Memory B cell (primary cell): ENCODE measurements around the gene CORIN.
"Not testable (repeated sequence)": the region's sequence is repeated elsewhere in the genome, so short reads cannot be mapped to it uniquely, and the experiment has no call there.

Experiments used
- ATAC-seq: fragments of 150-1000 bp; cut with Tn5 transposase; 2 replicates; pipeline ENCODE4 v1.10.0; 2021; ENCODE audit warnings: low read depth, mild to moderate bottlenecking, moderate library complexity
- DNase-seq, 2 donors: peaks; one replicate each; pipeline ENCODE4 v3.0.0; 2022; ENCODE audit warnings: low spot score in 2 of 2
- H3K27ac Mint-ChIP-seq: one replicate; pipeline ENCODE4 v1.8.0; 2022; ENCODE audit warnings: mild to moderate bottlenecking, moderate library complexity, mixed read lengths
- H3K27me3 Mint-ChIP-seq: one replicate; pipeline ENCODE4 v1.8.0; 2022; ENCODE audit warnings: mixed read lengths
- H3K36me3 Mint-ChIP-seq: one replicate; pipeline ENCODE4 v1.8.0; 2022; ENCODE audit warnings: mild to moderate bottlenecking, mixed read lengths
- H3K4me1 Mint-ChIP-seq: one replicate; pipeline ENCODE4 v1.8.0; 2022; ENCODE audit warnings: mixed read lengths
- H3K4me3 Mint-ChIP-seq: one replicate; pipeline ENCODE4 v1.8.0; 2022; ENCODE audit warnings: mild to moderate bottlenecking, moderate library complexity, mixed read lengths
- H3K9me3 Mint-ChIP-seq: one replicate; pipeline ENCODE4 v1.8.0; 2022; ENCODE audit warnings: mixed read lengths

CORIN gene

DNA sequence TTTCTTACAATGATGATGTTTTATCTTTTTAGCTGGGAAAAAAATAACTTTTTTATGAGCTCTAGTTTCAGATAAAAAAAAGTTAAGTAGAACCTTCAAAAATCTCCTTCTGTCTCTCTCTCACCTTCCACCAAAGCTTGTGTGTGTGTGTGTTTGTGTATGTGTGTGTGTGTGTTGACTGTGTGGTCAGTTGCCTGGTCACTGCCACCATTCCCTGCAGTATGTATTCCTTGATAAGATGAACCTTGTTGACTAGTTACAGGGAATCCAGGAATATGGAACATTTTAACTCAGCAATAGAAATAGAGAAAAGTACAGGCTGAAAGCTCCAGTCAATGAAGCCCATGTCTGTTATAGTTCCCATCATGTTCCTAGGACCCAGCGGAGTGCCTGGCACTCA, 143.5 kb downstream of the CORIN start:
- no peaks in the 10 kb centered on the region for H3K9me3 Mint-ChIP-seq
- H3K27me3 Mint-ChIP-seq, result peaks cover 16% of the 10 kb centered on the region
- DNase-seq (no peak), ATAC-seq (no peak)
- no peaks in the 10 kb centered on the region for H3K36me3 Mint-ChIP-seq
- H3K4me1 Mint-ChIP-seq, result no peaks in the 10 kb centered on the region
- no peak overlapping the region for H3K27ac Mint-ChIP-seq
- H3K4me3 Mint-ChIP-seq, result no peak overlapping the region

DNA sequence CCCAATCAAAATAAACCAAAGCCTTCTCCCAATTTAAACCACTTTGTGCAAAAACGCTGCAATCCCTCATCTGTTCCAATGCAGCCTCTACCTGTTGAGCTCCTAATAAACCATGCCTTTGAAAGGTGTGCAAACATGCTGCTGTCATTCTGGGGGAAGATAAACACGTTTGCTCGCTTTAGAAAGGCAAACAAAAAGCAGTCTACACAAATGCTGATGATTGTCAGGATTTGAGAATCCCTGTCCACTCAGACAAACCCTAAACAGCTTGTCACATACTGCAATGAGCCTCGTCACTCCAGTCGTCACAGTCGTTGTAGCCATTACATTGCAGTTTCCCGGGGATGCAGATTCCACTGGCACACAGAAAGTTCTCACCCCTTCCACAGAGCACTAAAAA, 145.2 kb downstream of the CORIN start:
- Mint-ChIP-seq H3K27ac (no peak overlapping the region), H3K27me3 (peaks cover 11% of the 10 kb centered on the region), H3K9me3 (no peaks in the 10 kb centered on the region), H3K4me3 (no peak overlapping the region), H3K4me1 (no peaks in the 10 kb centered on the region), H3K36me3 (no peaks in the 10 kb centered on the region)
- no peak for ATAC-seq
- no peak for DNase-seq

DNA sequence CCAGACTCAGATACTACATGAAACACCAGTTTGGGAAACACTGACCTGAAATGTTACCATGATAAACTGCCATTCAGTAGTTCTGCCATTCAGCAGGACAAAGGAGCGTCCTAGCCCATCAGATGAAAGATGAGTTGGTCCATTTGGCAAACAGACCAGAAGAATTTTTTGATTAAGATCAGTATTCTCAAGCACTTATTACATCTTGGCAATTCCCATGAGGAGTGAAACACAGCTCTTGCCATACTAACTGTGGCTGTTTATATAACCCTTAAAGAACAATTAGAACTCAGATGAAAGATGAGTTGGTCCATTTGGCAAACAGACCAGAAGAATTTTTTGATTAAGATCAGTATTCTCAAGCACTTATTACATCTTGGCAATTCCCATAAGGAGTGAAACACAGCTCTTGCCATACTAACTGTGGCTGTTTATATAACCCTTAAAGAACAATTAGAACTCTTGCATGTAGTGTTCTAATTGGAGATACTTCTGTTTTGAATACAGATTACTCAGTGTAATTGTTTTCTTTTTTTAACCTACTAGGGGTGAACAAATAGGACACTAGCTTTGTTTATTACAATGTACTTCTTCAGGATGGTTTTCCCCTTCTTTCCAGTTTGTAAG, 146.0 kb downstream of the CORIN start:
- H3K27ac Mint-ChIP-seq, H3K4me1 Mint-ChIP-seq, H3K4me3 Mint-ChIP-seq, ATAC-seq, H3K9me3 Mint-ChIP-seq, H3K36me3 Mint-ChIP-seq, H3K27me3 Mint-ChIP-seq, DNase-seq: not testable (repeated sequence)

DNA sequence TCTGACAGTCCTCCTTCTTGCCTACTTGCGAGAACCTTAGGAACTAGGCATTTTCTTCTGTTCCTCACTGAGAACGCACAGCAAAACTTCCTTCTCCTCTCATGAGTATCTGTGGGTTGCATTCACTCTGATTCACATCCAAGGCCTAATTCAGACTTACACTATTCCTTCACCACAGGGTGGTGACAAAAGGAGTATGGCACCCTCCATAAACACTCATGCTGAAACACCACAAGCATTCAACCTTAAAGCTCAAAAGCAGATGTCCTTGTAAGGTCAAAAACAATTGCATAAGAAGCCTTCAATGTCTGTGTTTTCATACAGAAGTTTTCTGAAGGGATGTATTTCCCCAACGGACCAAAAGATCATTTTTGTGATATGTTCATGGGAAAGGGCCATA, 147.3 kb downstream of the CORIN start:
- Mint-ChIP-seq H3K36me3 (no peaks in the 10 kb centered on the region), H3K9me3 (no peaks in the 10 kb centered on the region), H3K27ac (no peak overlapping the region), H3K27me3 (peaks cover 7% of the 10 kb centered on the region), H3K4me3 (no peak overlapping the region), H3K4me1 (no peaks in the 10 kb centered on the region)
- no peak for DNase-seq
- no peak for ATAC-seq

DNA sequence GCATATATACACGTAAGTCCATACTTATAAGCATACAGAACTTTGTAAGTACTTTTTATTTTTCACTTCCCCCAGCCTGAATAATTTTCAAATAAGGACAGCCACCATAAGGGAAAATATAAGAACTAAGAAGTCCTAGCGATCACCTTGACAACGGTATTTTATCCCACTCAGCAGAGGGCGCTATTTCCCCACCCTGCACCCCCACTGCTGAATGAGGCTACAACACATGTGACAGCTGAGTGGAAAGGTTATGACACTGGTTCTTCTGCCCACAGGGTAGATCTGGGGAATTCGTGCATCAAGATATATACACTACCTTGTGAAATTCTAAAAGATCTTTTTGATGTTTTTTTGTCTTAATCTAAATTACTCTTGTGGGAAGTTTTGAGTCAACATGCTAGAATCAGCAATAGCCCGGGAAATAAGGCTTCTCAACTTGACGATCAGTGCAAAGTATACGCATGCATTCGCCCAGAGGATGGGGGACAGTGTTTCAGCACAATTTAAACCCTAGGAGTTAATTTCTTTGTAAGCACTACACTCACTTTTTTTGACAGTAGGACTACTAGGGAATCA, 151.5 kb downstream of the CORIN start:
- Mint-ChIP-seq H3K4me1 (no peaks in the 10 kb centered on the region), H3K9me3 (no peaks in the 10 kb centered on the region), H3K27ac (no peak overlapping the region), H3K36me3 (no peaks in the 10 kb centered on the region), H3K4me3 (no peak overlapping the region), H3K27me3 (peaks cover 6% of the 10 kb centered on the region)
- DNase-seq (peak; percentile 50 to 57), ATAC-seq (peak; percentile 84)

DNA sequence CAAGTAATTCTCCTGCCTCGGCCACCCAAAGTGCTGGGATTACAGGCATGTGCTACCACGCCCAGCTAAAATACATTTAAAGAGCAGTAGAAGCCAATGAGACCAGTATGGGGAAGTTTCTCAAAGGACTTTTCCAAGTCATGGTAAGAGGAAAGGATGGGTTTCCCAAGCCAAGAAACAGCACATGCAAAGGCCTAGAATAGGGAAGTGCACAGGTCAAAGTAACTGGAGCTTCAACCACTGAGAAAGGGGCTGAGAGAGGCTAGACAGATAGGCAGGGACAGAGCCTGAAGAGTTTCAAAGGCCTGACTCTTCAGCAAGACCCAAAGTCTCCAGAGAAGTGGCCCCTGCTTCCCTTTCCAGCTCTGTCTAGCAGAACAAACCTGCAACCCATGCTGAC, 162.1 kb downstream of the CORIN start:
- no peaks in the 10 kb centered on the region for H3K9me3 Mint-ChIP-seq
- no peak for ATAC-seq
- H3K36me3 Mint-ChIP-seq, result no peaks in the 10 kb centered on the region
- H3K27ac Mint-ChIP-seq, result no peak overlapping the region
- H3K4me3 Mint-ChIP-seq, result no peak overlapping the region
- peaks cover 11% of the 10 kb centered on the region for H3K27me3 Mint-ChIP-seq
- H3K4me1 Mint-ChIP-seq, result no peaks in the 10 kb centered on the region
- no peak for DNase-seq

DNA sequence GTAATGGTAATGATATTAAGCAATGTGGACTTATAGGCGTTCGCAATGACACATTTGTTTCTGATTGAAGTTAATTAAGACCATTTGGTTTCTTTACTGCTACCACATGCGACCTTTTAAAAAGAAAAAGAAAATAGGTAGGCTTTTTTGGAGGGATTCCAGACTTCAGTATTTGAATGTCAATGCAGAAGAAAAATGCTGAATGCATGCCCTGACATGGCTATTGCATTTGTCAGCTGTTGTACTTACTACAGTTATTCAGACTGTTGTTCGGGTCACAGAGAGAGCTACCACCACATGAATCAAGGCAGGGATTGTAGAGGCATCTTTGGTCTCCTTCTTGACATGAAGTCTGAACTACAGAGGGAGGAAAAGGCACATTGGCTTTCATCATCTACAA, 163.7 kb downstream of the CORIN start:
- Mint-ChIP-seq H3K27ac (no peak overlapping the region), H3K36me3 (no peaks in the 10 kb centered on the region), H3K4me3 (no peak overlapping the region), H3K4me1 (no peaks in the 10 kb centered on the region), H3K9me3 (no peaks in the 10 kb centered on the region), H3K27me3 (peaks cover 5% of the 10 kb centered on the region)
- no peak for DNase-seq
- ATAC-seq, result no peak

DNA sequence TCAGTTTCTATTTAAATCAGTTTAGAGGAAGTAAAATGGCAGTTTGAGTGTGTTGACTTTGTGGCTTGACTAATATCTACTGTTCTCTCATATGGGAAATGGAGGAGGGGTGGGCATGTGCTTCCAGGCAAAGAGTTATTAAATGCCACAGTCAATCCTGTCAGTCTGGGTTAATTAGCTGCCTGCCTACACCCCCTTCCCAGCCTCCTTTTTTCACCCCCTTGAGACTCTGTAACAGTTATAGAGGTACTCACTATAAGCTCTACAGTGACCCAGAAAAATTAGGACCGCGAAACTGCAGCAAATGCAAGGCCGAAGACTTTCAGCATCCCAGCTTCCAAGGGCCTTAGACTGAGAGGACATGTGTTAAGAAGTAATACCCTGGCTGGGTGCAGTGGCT, 165.2 kb downstream of the CORIN start:
- Mint-ChIP-seq H3K9me3 (no peaks in the 10 kb centered on the region), H3K4me1 (no peaks in the 10 kb centered on the region), H3K27ac (no peak overlapping the region)

DNA sequence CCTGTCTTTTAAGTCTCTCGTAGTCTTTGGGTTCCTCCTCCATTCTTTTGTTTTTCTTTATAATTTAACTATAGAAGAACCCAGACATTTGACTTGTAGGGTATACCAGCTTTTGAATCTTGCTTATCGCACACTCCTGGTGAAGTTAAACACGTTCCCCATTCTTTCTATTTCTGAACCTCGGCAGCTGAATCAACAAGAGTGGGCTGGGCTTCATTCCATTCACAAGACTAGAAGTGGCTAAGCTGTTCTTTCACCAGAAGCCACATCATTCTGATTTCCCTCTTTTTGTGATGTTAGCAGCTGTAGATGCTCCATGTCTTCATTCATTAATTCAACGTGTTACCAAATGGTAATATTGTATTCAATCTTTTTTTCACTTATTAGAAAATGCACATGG, 167.9 kb downstream of the CORIN start:
- Mint-ChIP-seq H3K27ac (no peak overlapping the region), H3K27me3 (peaks cover 9% of the 10 kb centered on the region), H3K9me3 (no peaks in the 10 kb centered on the region), H3K4me1 (no peaks in the 10 kb centered on the region), H3K36me3 (no peaks in the 10 kb centered on the region), H3K4me3 (no peak overlapping the region)
- DNase-seq (no peak), ATAC-seq (no peak)

More for the DNA sequence above, 165.2 kb downstream of the CORIN start:
- ATAC-seq (no peak), DNase-seq (no peak)
- Mint-ChIP-seq H3K36me3 (no peaks in the 10 kb centered on the region), H3K4me3 (no peak overlapping the region), H3K27me3 (peaks cover 3% of the 10 kb centered on the region)

DNA sequence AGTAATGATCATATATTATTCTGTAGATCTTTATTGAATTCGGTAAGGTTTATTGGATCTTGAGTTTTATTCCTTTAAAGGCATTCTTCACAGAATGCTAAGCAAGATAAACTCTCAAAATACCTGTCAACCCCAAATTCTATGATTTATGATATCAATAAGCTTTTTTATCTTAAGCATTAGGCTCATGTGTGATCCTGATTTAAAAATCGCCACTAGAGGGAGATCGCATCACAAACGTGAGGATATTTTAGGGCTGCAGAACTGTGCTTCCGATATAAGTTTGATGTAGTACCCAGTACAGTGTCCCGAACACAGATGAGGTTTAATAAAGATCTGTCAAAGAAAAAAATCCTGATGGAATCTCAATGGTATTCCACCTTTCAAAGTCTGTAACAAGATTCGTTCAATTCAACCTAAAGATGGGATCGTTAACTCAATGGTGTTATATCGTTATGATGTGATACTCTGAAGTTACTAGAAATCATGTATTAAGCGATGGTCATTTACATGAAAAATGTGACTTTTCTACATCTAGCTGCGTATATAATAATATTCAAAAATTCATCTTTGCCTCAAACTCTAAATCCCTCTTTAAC, 169.0 kb downstream of the CORIN start:
- no peaks in the 10 kb centered on the region for H3K36me3 Mint-ChIP-seq
- DNase-seq (peak in 1 of 2 donors; percentile 18), ATAC-seq (peak; percentile 59)
- H3K9me3 Mint-ChIP-seq, result no peaks in the 10 kb centered on the region
- H3K4me1 Mint-ChIP-seq, result no peaks in the 10 kb centered on the region
- H3K27ac Mint-ChIP-seq, result no peak overlapping the region
- peaks cover 8% of the 10 kb centered on the region for H3K27me3 Mint-ChIP-seq
- no peak overlapping the region for H3K4me3 Mint-ChIP-seq

DNA sequence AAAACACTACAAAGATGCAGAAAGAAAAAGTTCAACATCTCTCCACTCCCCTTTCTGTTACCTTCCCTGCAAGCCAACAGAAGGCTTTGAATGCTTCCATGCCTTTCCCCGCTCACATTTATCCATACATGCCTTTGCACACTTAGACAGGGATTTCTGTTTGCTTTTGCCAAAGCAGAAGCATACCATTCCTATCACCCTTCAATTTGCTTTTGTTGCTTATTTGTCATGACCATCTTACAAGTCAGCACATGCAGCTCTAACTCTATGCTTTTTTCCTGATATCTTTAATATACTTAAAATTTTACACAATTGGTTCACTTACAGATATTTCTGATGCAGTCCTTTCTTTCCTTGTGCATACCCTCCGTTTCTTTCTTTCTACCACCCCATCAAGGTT, 169.6 kb downstream of the CORIN start:
- Mint-ChIP-seq H3K27me3 (peaks cover 6% of the 10 kb centered on the region), H3K4me3 (no peak overlapping the region), H3K9me3 (no peaks in the 10 kb centered on the region), H3K27ac (no peak overlapping the region), H3K36me3 (no peaks in the 10 kb centered on the region), H3K4me1 (no peaks in the 10 kb centered on the region)
- ATAC-seq (no peak), DNase-seq (no peak)

DNA sequence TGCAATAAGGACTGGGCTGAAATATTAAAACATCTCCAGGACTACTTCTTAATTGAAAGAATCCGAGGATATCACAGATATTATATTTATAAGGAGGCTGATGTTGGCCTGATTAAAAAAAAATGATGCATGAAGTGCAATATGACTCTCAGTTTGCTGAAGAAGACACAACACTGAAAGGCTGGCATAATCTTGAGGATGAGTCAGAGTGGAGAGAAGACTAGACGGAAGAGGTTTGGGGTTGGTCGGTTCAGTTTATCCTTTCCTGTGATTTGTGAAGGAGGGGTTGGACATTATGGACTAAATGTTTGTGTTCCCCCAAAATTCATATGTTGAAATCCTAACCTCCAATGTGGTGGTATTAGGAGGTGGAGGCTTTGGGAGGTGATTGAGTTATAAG, 170.3 kb downstream of the CORIN start:
- no peak for ATAC-seq
- Mint-ChIP-seq H3K36me3 (no peaks in the 10 kb centered on the region), H3K4me3 (no peak overlapping the region), H3K4me1 (no peaks in the 10 kb centered on the region), H3K27me3 (peaks cover 6% of the 10 kb centered on the region), H3K9me3 (no peaks in the 10 kb centered on the region), H3K27ac (no peak overlapping the region)
- DNase-seq, result no peak

DNA sequence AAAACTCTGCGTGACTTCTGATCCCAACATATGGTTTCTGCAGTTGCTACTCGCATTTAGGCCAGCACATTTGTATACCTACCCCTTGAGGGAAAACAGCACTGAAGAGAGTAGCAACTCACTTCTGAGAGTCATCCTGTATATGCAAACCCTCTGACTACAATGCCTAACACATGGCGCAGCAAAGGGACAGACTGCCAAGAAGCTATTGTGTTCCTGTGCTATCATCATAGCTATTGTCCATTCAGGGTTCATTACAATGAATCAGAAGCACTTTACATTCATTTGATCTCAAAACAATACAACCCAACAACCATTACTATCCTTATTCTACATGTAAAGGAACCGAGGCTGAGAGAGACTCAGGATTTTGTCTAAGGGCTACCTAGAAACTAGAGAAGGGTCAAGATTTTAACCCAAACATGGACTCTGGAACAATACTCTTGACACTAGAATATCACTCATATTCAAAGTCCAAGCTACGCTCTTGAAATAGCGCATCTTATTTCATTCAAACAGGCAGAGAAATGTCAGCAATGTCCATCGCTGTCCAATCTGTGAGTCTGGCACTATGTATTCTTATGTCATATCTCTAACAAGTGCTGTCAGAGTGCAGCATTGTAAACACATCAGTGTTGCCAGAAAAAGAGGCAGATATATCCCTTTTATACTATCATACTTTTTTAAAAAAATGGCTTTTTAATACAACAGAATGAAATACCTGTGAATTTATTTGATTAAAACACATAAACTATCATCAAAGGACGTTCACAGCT, 173.6 kb downstream of the CORIN start:
- DNase-seq, result no peak
- H3K27ac Mint-ChIP-seq, result no peak overlapping the region

DNA sequence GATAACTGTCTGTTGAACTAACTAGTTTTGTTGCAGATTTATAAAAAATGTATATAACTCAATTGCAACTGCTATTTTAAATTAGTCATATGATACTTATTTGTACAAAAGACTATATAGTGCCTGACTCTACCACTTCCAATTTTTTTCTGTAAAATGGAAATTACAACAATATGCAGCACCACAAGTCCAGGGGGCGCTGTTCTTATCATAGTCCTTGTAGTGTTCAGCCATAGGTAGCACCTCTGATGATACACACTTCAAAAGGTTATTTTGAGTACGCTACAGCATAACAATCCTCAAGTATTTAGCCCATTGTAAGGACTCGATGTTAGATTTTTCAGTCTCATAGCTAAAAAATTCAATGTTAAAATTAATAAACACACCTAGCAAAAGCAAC, 174.9 kb downstream of the CORIN start:
- Mint-ChIP-seq H3K9me3 (no peaks in the 10 kb centered on the region), H3K27me3 (peaks cover 6% of the 10 kb centered on the region), H3K36me3 (no peaks in the 10 kb centered on the region), H3K4me3 (no peak overlapping the region), H3K27ac (no peak overlapping the region), H3K4me1 (no peaks in the 10 kb centered on the region)
- no peak for DNase-seq
- no peak for ATAC-seq

More for the DNA sequence above, 173.6 kb downstream of the CORIN start:
- H3K4me3 Mint-ChIP-seq, result no peak overlapping the region
- H3K36me3 Mint-ChIP-seq, result no peaks in the 10 kb centered on the region
- H3K9me3 Mint-ChIP-seq, result no peaks in the 10 kb centered on the region
- H3K4me1 Mint-ChIP-seq, result no peaks in the 10 kb centered on the region
- ATAC-seq, result no peak
- H3K27me3 Mint-ChIP-seq, result peaks cover 6% of the 10 kb centered on the region
